ENCODE results near the gene YY2. TPM values are rescaled to one million over a fixed set of nuclear protein-coding genes. Genes with fewer than 3 reads are reported as not detected.

Gene YY2
- polyA plus RNA-seq, 3 donors, result 0.09 to 0.17 (median 0.12) TPM

GRCh38 chrX:21839334-21840192 is 16.2 kb upstream of the YY2 start, which contains the start of gene MBTPS2:
Gene MBTPS2 (plus strand): TSS chrX:21839617. CDS start chrX:21839735, 118 bp downstream.
- Histone ChIP-seq H3K4me3 (replicated peaks in 1 of 3; ENCODE audit: low read depth in 2 of 3, low read length in 3 of 3) (peak within 1 kb of the TSS; percentile 73 to 80 (median 78)), H3K4me2 (replicated peaks; ENCODE audit: extremely low read depth, low read length, poor library complexity, severe bottlenecking) (peak within 1 kb of the TSS; percentile 76), H3K4me1 (ENCODE audit: control insufficient read depth in 1 of 2, insufficient read depth in 2 of 2, low read length in 2 of 2) (peaks cover 5 to 9% of the 10 kb centered on the region in 2 donors), H3K79me2 (ENCODE audit: insufficient read depth, low read length) (peaks cover 9% of the 10 kb centered on the region), H4K20me1 (ENCODE audit: insufficient read depth, low read length) (no peaks in the 10 kb centered on the region), H3K36me3 (replicated peaks in 1 of 2; ENCODE audit: control insufficient read depth in 1 of 2, insufficient read depth in 2 of 2, low read length in 2 of 2) (no peaks in the 10 kb centered on the region), H3K9ac (ENCODE audit: insufficient read depth, low read length, poor library complexity, severe bottlenecking) (peak within 1 kb of the TSS; percentile 77), H3K27me3 (ENCODE audit: control insufficient read depth in 2 of 2, insufficient read depth in 2 of 2, low read length in 2 of 2) (no peaks in the 10 kb centered on the region), H3K27ac (ENCODE audit: low read depth in 1 of 2, low read length in 2 of 2) (peak within 1 kb of the TSS; percentile 71 to 76), H2AFZ (ENCODE audit: insufficient read depth, low read depth, low read length, poor library complexity, severe bottlenecking) (peak within 1 kb of the TSS; percentile 77), H3K9me3 (replicated peaks in 1 of 2; ENCODE audit: control insufficient read depth in 1 of 2, insufficient read depth in 1 of 2, low read length in 2 of 2) (no peaks in the 10 kb centered on the region)
- peaks cover 0 to 9% (median 2%) of the 10 kb centered on the region in 3 donors for H3K27me3 Mint-ChIP-seq (ENCODE audit: low read depth in 3 of 3)
- WGBS (ENCODE audit: insufficient coverage), result 0% methylated on average over 11 of the region's 61 CpGs
- peaks cover 7% of the 10 kb centered on the region for H3K4me1 Mint-ChIP-seq
- intact Hi-C loops (cut with micrococcal nuclease), result no loop called here
- no peak for TF ChIP-seq CTCF (IDR thresholded peaks at IDR 0.05)
- peak within 1 kb of the TSS; percentile 87 to 89 for H3K4me3 Mint-ChIP-seq
- peak within 1 kb of the TSS; percentile 75 to 93 (median 89) for H3K27ac Mint-ChIP-seq
- peak; percentile 75 to 84 (median 83) for DNase-seq
- H3K36me3 Mint-ChIP-seq, result peaks cover 3 to 4% of the 10 kb centered on the region in 2 donors
- no peaks in the 10 kb centered on the region for H3K9me3 Mint-ChIP-seq

- Histone ChIP-seq H3K27me3 (ENCODE audit: control insufficient read depth in 2 of 2, insufficient read depth in 2 of 2, low read length in 2 of 2) (no peaks in the 10 kb centered on the region), H3K9me3 (replicated peaks in 1 of 2; ENCODE audit: control insufficient read depth in 1 of 2, insufficient read depth in 1 of 2, low read length in 2 of 2) (no peaks in the 10 kb centered on the region), H2AFZ (ENCODE audit: insufficient read depth, low read depth, low read length, poor library complexity, severe bottlenecking) (peak overlapping the region; percentile 77), H3K4me2 (replicated peaks; ENCODE audit: extremely low read depth, low read length, poor library complexity, severe bottlenecking) (peak overlapping the region; percentile 76), H4K20me1 (ENCODE audit: insufficient read depth, low read length) (no peaks in the 10 kb centered on the region), H3K4me1 (ENCODE audit: control insufficient read depth in 1 of 2, insufficient read depth in 2 of 2, low read length in 2 of 2) (peaks cover 5 to 9% of the 10 kb centered on the region in 2 donors), H3K79me2 (ENCODE audit: insufficient read depth, low read length) (peaks cover 9% of the 10 kb centered on the region), H3K4me3 (replicated peaks in 1 of 3; ENCODE audit: low read depth in 2 of 3, low read length in 3 of 3) (peak overlapping the region; percentile 73 to 80 (median 78)), H3K27ac (ENCODE audit: low read depth in 1 of 2, low read length in 2 of 2) (peak overlapping the region in 1 of 2 donors; percentile 76), H3K36me3 (replicated peaks in 1 of 2; ENCODE audit: control insufficient read depth in 1 of 2, insufficient read depth in 2 of 2, low read length in 2 of 2) (peaks cover 0 to 5% of the 10 kb centered on the region in 2 donors), H3K9ac (ENCODE audit: insufficient read depth, low read length, poor library complexity, severe bottlenecking) (peak overlapping the region; percentile 77)
- TF ChIP-seq CTCF (IDR thresholded peaks at IDR 0.05), result no peak
- H3K27me3 Mint-ChIP-seq (ENCODE audit: low read depth in 3 of 3), result peaks cover 0 to 9% (median 2%) of the 10 kb centered on the region in 3 donors
- no peak for DNase-seq
- peaks cover 5 to 6% of the 10 kb centered on the region in 2 donors for H3K36me3 Mint-ChIP-seq
- no peaks in the 10 kb centered on the region for H3K9me3 Mint-ChIP-seq
- no CpG with 5 or more reads among the region's 6 CpGs for WGBS (ENCODE audit: insufficient coverage)
- H3K4me1 Mint-ChIP-seq, result peaks cover 7% of the 10 kb centered on the region
- peak overlapping the region in 4 of 7 donors; percentile 64 to 92 (median 78) for H3K27ac Mint-ChIP-seq
- peak overlapping the region; percentile 87 to 89 for H3K4me3 Mint-ChIP-seq
- intact Hi-C loops (cut with micrococcal nuclease), result no loop called here
These were observed 15.6 kb upstream of the YY2 start for GRCh38 chrX:21840193-21840545.
